HCT116 (cell line): ENCODE measurements around the gene ZC3H13. TPM values are rescaled to one million over a fixed set of nuclear protein-coding genes. Genes with fewer than 3 reads are reported as not detected.

Experiments used
- ATAC-seq: fragments of 200-7000 bp; cut with Tn5 transposase; 2 replicates; pipeline ENCODE4 v1.9.1; 2020; ENCODE audit warnings: mild to moderate bottlenecking, moderate library complexity
- BruUV-seq: library from RNA; stranded (reverse); fragments of 400-500 nt; replicated peaks from 2 replicates; lab custom pipeline; 2021; lab: Mats Ljungman, UMichigan
- CTCF ChIA-PET: fragments of 300-600 bp; sonication (Branson Sonifier 250); formaldehyde crosslinking; loops from one replicate; lab custom pipeline; 2021; ENCODE audit warnings: antibody characterized with exemption; lab: Charles Lee
- POLR2A ChIA-PET: fragments of 300-600, 350-600 bp; sonication (Branson Sonifier 250); formaldehyde crosslinking; loops from one replicate; lab custom pipeline; 2021; ENCODE audit warnings: antibody characterized with exemption; lab: Charles Lee
- RAD21 ChIA-PET, 2 experiments: fragments of 300-600 bp; sonication (Branson Sonifier 250); formaldehyde crosslinking; loops; one replicate each; lab custom pipeline; 2023; ENCODE audit warnings: low total read pairs in 2 of 2; ENCODE audit not compliant: uncharacterized antibody in 2 of 2, unreplicated experiment in 2 of 2, low non-redundant PET in 1 of 2; lab: Charles Lee
- DNase-seq: peaks from one replicate; pipeline ENCODE4 v3.0.0-alpha.2; 2010; ENCODE audit warnings: low read depth, low spot score
- H2AFZ ChIP-seq: fragments of 200-600 bp; shearing (Covaris generic), sonication (generic); 2 replicates; pipeline ENCODE4 v1.6.1; 2017; ENCODE audit warnings: low read depth, mixed run types, mixed read lengths, antibody characterized with exemption, low read length; ENCODE audit not compliant: poor library complexity, severe bottlenecking
- H3K27ac ChIP-seq: 2 replicates; pipeline ENCODE4 v1.5.1; 2012; ENCODE audit warnings: low read depth, low read length
- H3K27me3 ChIP-seq: fragments of 200-600 bp; sonication (generic); 2 replicates; pipeline ENCODE4 v1.6.1; 2016; ENCODE audit warnings: mixed run types, low read length, mixed read lengths; ENCODE audit not compliant: insufficient read depth
- H3K36me3 ChIP-seq, 2 experiments: fragments of 200-500 bp in 1 of 2; fragments of 200-600 bp in 1 of 2; sonication (Bioruptor generic) in 1 of 2; sonication (generic) in 1 of 2; 2 replicates each; pipeline versions ENCODE4 v1.5.1 to v1.6.1; 2014 to 2016; ENCODE audit warnings: low read length in 2 of 2, inconsistent platforms in 1 of 2, mixed read lengths in 1 of 2, mixed run types in 1 of 2; ENCODE audit not compliant: insufficient read depth in 2 of 2, control insufficient read depth in 1 of 2
- H3K4me1 ChIP-seq, 2 experiments: fragments of 200-600 bp in 1 of 2; sonication (generic) in 1 of 2; 2 replicates each; pipeline versions ENCODE4 v1.5.1 to v1.6.1; 2012 to 2017; ENCODE audit warnings: low read length in 2 of 2, inconsistent platforms in 1 of 2, mild to moderate bottlenecking in 1 of 2, mixed read lengths in 1 of 2, mixed run types in 1 of 2, moderate library complexity in 1 of 2; ENCODE audit not compliant: insufficient read depth in 2 of 2, control insufficient read depth in 1 of 2
- H3K4me2 ChIP-seq: fragments of 200-600 bp; sonication (generic); 2 replicates; pipeline ENCODE4 v1.6.1; 2017; ENCODE audit warnings: mixed run types, low read length, mixed read lengths
- H3K4me3 ChIP-seq, 2 experiments: fragments of 200-600 bp in 1 of 2; sonication (generic) in 1 of 2; replicated peaks in 1 of 2; 2 replicates each; pipeline ENCODE4 v1.5.1; 2011 to 2016; ENCODE audit warnings: low read length in 2 of 2, control low read depth in 1 of 2, low read depth in 1 of 2, mild to moderate bottlenecking in 1 of 2, mixed read lengths in 1 of 2, mixed run types in 1 of 2
- H3K79me2 ChIP-seq: fragments of 200-600 bp; sonication (generic); 2 replicates; pipeline ENCODE4 v1.6.1; 2017; ENCODE audit warnings: mild to moderate bottlenecking, mixed run types, low read length, moderate library complexity, mixed read lengths; ENCODE audit not compliant: insufficient read depth
- H3K9ac ChIP-seq: fragments of 200-600 bp; sonication (generic); 2 replicates; pipeline ENCODE4 v1.6.1; 2016; ENCODE audit warnings: low read length, mixed read lengths
- H3K9me2 ChIP-seq: fragments of 200-600 bp; sonication (generic), shearing (Covaris generic); 2 replicates; pipeline ENCODE4 v1.6.1; 2017; ENCODE audit warnings: mixed run types, mild to moderate bottlenecking, moderate library complexity; ENCODE audit not compliant: insufficient read depth
- H3K9me3 ChIP-seq, 2 experiments: fragments of 200-500 bp in 1 of 2; fragments of 200-600 bp in 1 of 2; sonication (Bioruptor generic) in 1 of 2; sonication (generic) in 1 of 2; 2 replicates each; pipeline ENCODE4 v1.6.1; 2014 to 2017; ENCODE audit warnings: low read length in 2 of 2, mixed read lengths in 2 of 2, inconsistent platforms in 1 of 2, low read depth in 1 of 2, mild to moderate bottlenecking in 1 of 2, mixed run types in 1 of 2, moderate library complexity in 1 of 2; ENCODE audit not compliant: control insufficient read depth in 1 of 2, insufficient read depth in 1 of 2
- H4K20me1 ChIP-seq: fragments of 200-600 bp; sonication (generic), shearing (Covaris generic); 2 replicates; pipeline ENCODE4 v1.6.1; 2017; ENCODE audit warnings: mixed run types, mild to moderate bottlenecking, moderate library complexity; ENCODE audit not compliant: insufficient read depth
- CBX3 ChIP-seq: IDR thresholded peaks from 2 replicates; pipeline ENCODE4 v1.6.1; 2012; ENCODE audit warnings: low read depth
- CTCF ChIP-seq, 3 experiments: fragments of 200-600 bp in 1 of 3; sonication (generic) in 1 of 3; IDR thresholded peaks in 2 of 3; conservative IDR thresholded peaks in 1 of 3; 2 replicates each; pipeline ENCODE4 v1.5.1; 2012 to 2017; ENCODE audit warnings: low read depth in 2 of 3, low read length in 2 of 3, antibody characterized with exemption in 1 of 3, borderline replicate concordance in 1 of 3, control low read depth in 1 of 3, mild to moderate bottlenecking in 1 of 3, mixed read lengths in 1 of 3, mixed run types in 1 of 3, moderate library complexity in 1 of 3; ENCODE audit not compliant: insufficient read depth in 1 of 3
- EZH2 ChIP-seq: fragments of 200-600 bp; sonication (generic); IDR thresholded peaks from 2 replicates; pipeline ENCODE4 v1.6.1; 2017; ENCODE audit warnings: antibody characterized with exemption, mixed run types
- EZH2phosphoT487 ChIP-seq: fragments of 200-600 bp; IDR thresholded peaks from 2 replicates; pipeline ENCODE4 v1.6.1; 2018; ENCODE audit warnings: antibody characterized with exemption, borderline replicate concordance
- FOSL1 ChIP-seq: IDR thresholded peaks from 2 replicates; pipeline ENCODE4 v1.6.1; 2012; ENCODE audit warnings: low read depth
- JUND ChIP-seq: IDR thresholded peaks from 2 replicates; pipeline ENCODE4 v1.6.1; 2012
- MAX ChIP-seq: IDR thresholded peaks from 2 replicates; pipeline ENCODE4 v1.6.1; 2012
- POLR2A ChIP-seq: IDR thresholded peaks from 2 replicates; pipeline ENCODE4 v1.7.0; 2011; ENCODE audit warnings: borderline replicate concordance; ENCODE audit not compliant: insufficient read depth, insufficient read length; ENCODE audit errors: extremely low read depth
- POLR2AphosphoS5 ChIP-seq: IDR thresholded peaks from 2 replicates; pipeline ENCODE4 v1.6.1; 2011; ENCODE audit warnings: mild to moderate bottlenecking, low read depth, low read length, moderate library complexity
- SP1 ChIP-seq: IDR thresholded peaks from 2 replicates; pipeline ENCODE4 v1.6.1; 2012; ENCODE audit warnings: low read depth
- SRF ChIP-seq: IDR thresholded peaks from 2 replicates; pipeline ENCODE4 v1.6.1; 2012; ENCODE audit warnings: low read depth
- ZBTB33 ChIP-seq: IDR thresholded peaks from 2 replicates; pipeline ENCODE4 v1.6.1; 2011; ENCODE audit warnings: mild to moderate bottlenecking, low read length, moderate library complexity; ENCODE audit not compliant: insufficient replicate concordance; ENCODE audit errors: extremely low read depth
- ZNF274 ChIP-seq: fragments of 200-500 bp; sonication (Bioruptor generic); IDR thresholded peaks from 2 replicates; pipeline ENCODE4 v1.6.1; 2014; ENCODE audit warnings: mild to moderate bottlenecking, low read depth, low read length, inconsistent platforms
- intact Hi-C: fragments of 100-400 bp; cut with micrococcal nuclease; formaldehyde crosslinking; loops from 2 replicates; pipeline ENCODE4 v1.10.0; 2022
- total RNA-seq: library from RNA; stranded (reverse); gene quantifications from one replicate; pipeline ENCODE4 v1.2.1, GENCODE V29; 2021; ENCODE audit not compliant: unreplicated experiment
- TF ChIP-seq, protein P1 (sequence below): IDR thresholded peaks from 2 replicates; pipeline ENCODE4 v1.6.1; 2012

Gene ZC3H13
- total RNA-seq, 1 experiment from 2014 or later = 37.9 TPM

GRCh38 chr13:46051968-46052318 is 603 bp downstream of the ZC3H13 start:
- DNase-seq (no peak), ATAC-seq (peak; percentile 21)
- H3K9ac ChIP-seq = peak overlapping the region; percentile 83
- peak overlapping the region; percentile 60 to 85 for H3K4me3 ChIP-seq
- TF ChIP-seq ZNF274 (no peak), ZBTB33 (no peak), FOSL1 (no peak), MAX (no peak), SRF (no peak), POLR2A (no peak), EZH2 (no peak), CBX3 (no peak), JUND (no peak), EZH2phosphoT487 (no peak), POLR2AphosphoS5 (no peak), CTCF (IDR thresholded peaks at IDR 0.05 in 2 of 3, conservative IDR thresholded peaks at IDR 0.05 in 1 of 3; ENCODE audit: borderline replicate concordance in 1 of 3, insufficient read depth in 1 of 3, low read depth in 2 of 3, low read length in 2 of 3) (no peak), SP1 (no peak)
- TF ChIP-seq, protein P1, sequence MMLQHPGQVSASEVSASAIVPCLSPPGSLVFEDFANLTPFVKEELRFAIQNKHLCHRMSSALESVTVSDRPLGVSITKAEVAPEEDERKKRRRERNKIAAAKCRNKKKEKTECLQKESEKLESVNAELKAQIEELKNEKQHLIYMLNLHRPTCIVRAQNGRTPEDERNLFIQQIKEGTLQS = no peak
- ChIA-PET CTCF (no interaction called here), POLR2A (no interaction called here), RAD21 (no interaction called here)
- H4K20me1 ChIP-seq = no peaks in the 10 kb centered on the region
- H3K36me3 ChIP-seq = peaks cover 0 to 5% of the 10 kb centered on the region in 2 experiments; a peak in 1 of 4 replicates
- intact Hi-C loops = no loop called here
- H2AFZ ChIP-seq = no peak overlapping the region
- no peaks in the 10 kb centered on the region for H3K9me2 ChIP-seq
- peaks cover 11 to 14% of the 10 kb centered on the region in 2 experiments; a peak in 3 of 4 replicates for H3K4me1 ChIP-seq
- H3K27ac ChIP-seq = peak overlapping the region; percentile 71
- BruUV-seq = TSS peak; percentile 67
- H3K9me3 ChIP-seq = no peaks in the 10 kb centered on the region
- H3K27me3 ChIP-seq = no peaks in the 10 kb centered on the region
- peak overlapping the region; percentile 87 for H3K4me2 ChIP-seq
- H3K79me2 ChIP-seq = peaks cover 54% of the 10 kb centered on the region
